Ovary (tissue), 3 donors: ENCODE measurements around the gene SPEG.

Experiments
- EP300 ChIP-seq: sonication (generic); formaldehyde crosslinking; IDR thresholded peaks from one replicate; pipeline ENCODE4 v1.6.1; 2017; ENCODE audit warnings: antibody characterized with exemption
- POLR2A ChIP-seq: fragments of 450-650 bp; IDR thresholded peaks from one replicate; pipeline ENCODE4 v1.6.1; 2017; ENCODE audit warnings: antibody characterized with exemption, mild to moderate bottlenecking, moderate library complexity
- TF ChIP-seq, protein P1 (sequence below), 3 donors: fragments of 450-650 bp in 2 of 3; fragments of 200-600 bp in 1 of 3; IDR thresholded peaks; one replicate each; pipeline versions ENCODE4 v1.5.1 to v1.8.0; 2016 to 2022; ENCODE audit warnings: antibody characterized with exemption in 3 of 3, mild to moderate bottlenecking in 1 of 3
- donor health status: DM: no; HTN: no; CAD: no.

DNA sequence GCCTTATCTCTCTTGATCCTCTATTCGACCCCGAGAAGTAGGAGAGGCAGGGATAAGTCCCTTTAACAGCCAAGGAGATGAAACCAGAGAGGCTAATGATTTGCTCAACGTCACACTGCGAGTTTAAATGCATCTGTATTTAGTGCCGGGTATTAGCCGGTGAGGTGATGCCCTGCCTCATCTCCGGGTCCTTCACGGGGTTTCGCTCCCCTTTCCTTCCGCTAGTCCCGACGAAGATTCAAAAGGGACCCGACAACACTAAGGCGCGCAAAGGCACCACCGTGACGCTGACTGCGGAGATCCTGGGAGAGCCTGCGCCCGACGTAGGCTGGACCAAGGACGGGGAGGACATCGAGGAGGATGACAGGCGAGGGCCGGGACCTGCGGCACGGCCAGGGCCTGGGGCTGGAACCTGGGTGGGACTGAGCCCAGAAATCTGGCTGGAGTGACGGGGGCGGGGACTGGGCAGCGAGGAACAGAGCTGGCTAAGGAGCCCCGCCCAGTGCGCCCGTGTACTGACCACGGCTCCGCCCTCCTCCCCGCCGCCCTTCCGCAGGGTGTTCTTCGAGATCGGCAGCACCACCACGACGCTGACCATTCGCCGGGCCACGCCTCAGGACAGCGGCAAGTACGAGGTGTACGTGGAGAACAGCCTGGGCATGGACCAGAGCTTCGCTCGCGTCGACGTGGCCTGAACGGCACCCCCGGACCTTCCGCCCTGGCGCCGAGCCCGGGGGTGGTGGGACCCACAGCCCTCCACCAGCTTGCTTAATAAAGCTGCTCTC, 63.0 kb downstream of the SPEG start:
- TF ChIP-seq POLR2A (peak; percentile 79), EP300 (no peak)
- TF ChIP-seq, protein P1, sequence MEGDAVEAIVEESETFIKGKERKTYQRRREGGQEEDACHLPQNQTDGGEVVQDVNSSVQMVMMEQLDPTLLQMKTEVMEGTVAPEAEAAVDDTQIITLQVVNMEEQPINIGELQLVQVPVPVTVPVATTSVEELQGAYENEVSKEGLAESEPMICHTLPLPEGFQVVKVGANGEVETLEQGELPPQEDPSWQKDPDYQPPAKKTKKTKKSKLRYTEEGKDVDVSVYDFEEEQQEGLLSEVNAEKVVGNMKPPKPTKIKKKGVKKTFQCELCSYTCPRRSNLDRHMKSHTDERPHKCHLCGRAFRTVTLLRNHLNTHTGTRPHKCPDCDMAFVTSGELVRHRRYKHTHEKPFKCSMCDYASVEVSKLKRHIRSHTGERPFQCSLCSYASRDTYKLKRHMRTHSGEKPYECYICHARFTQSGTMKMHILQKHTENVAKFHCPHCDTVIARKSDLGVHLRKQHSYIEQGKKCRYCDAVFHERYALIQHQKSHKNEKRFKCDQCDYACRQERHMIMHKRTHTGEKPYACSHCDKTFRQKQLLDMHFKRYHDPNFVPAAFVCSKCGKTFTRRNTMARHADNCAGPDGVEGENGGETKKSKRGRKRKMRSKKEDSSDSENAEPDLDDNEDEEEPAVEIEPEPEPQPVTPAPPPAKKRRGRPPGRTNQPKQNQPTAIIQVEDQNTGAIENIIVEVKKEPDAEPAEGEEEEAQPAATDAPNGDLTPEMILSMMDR (IDR thresholded peaks at IDR 0.05): no peak
